Measurements from ENCODE around the gene CD300LD.

DNA sequence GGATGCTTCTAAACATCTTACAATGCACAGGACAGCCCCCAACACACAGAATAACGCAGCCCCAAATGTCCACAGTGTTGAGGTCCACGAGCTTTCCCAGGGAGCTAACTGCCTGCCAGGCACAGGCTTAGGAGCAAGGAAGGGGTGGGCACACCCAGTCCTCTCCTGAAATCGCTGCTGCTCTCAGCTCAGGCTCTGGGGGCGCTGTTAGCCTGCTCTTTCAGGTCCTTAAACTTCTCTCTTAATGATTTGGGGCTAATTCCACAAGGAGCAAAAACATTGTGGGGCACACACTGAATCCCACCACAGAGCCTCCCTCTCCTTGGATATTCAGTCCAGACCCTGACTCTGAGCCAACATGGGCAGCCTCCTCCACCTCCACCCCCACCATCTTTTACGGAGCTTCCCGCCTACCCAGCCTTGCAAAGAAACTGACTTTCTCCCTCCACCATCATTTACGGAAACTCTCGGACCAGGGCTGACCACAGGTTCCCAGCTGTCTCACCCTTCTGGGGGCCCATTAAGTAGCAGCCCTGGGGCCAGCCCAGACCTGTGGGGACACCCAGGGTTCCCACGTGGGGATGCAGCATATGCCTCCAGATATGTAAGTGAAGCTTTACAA is 25.8 kb downstream of the CD300LD start:
- TF ChIP-seq, protein P1, sequence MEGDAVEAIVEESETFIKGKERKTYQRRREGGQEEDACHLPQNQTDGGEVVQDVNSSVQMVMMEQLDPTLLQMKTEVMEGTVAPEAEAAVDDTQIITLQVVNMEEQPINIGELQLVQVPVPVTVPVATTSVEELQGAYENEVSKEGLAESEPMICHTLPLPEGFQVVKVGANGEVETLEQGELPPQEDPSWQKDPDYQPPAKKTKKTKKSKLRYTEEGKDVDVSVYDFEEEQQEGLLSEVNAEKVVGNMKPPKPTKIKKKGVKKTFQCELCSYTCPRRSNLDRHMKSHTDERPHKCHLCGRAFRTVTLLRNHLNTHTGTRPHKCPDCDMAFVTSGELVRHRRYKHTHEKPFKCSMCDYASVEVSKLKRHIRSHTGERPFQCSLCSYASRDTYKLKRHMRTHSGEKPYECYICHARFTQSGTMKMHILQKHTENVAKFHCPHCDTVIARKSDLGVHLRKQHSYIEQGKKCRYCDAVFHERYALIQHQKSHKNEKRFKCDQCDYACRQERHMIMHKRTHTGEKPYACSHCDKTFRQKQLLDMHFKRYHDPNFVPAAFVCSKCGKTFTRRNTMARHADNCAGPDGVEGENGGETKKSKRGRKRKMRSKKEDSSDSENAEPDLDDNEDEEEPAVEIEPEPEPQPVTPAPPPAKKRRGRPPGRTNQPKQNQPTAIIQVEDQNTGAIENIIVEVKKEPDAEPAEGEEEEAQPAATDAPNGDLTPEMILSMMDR (IDR thresholded peaks at IDR 0.05): no peak
- no peak for TF ChIP-seq POLR2A (IDR thresholded peaks at IDR 0.05)
